Activated T-helper 1 cell treated with anti-CD3 and anti-CD28 coated beads, Interleukin-12 subunit alpha, Interleukin-12 subunit beta, Interleukin-2, Interleukin-4 antibody, amounts not matched to agents 30 ng/mL and 10 ng/mL and 1 ng/mL, durations not matched to agents 14 hours and 24 hours and 36 hours (primary cell): ENCODE results near the gene UBE2O. TPM values are rescaled to one million over a fixed set of nuclear protein-coding genes. Genes with fewer than 3 reads are reported as not detected.
A peak's percentile ranks its signal among the peaks of the same experiment; 100 is the strongest.

ENCODE experiments used
- DNase-seq: peaks from one replicate; pipeline ENCODE4 v3.0.0; 2021; ENCODE audit warnings: low spot score
- H3K27ac Mint-ChIP-seq: one replicate; pipeline ENCODE4 v1.8.0; 2021; ENCODE audit warnings: mild to moderate bottlenecking, mixed read lengths
- H3K27me3 Mint-ChIP-seq: one replicate; pipeline ENCODE4 v1.8.0; 2022; ENCODE audit warnings: mild to moderate bottlenecking, moderate library complexity, mixed read lengths; ENCODE audit not compliant: insufficient read depth
- H3K36me3 Mint-ChIP-seq: one replicate; pipeline ENCODE4 v1.8.0; 2021; ENCODE audit warnings: low read depth, mixed read lengths
- H3K4me1 Mint-ChIP-seq: one replicate; pipeline ENCODE4 v1.8.0; 2021; ENCODE audit warnings: low read depth, mixed read lengths
- H3K4me3 Mint-ChIP-seq: one replicate; pipeline ENCODE4 v1.8.0; 2021; ENCODE audit warnings: mild to moderate bottlenecking, moderate library complexity, mixed read lengths
- H3K9me3 Mint-ChIP-seq: one replicate; pipeline ENCODE4 v1.8.0; 2021; ENCODE audit warnings: mixed read lengths
- intact Hi-C: fragments of 100-400 bp; cut with micrococcal nuclease; formaldehyde crosslinking; loops from one replicate; pipeline ENCODE4 v1.15.1; 2024
- total RNA-seq: library from RNA; stranded (reverse); gene quantifications from 2 replicates; pipeline ENCODE4 v1.2.3, GENCODE V29; 2022

UBE2O gene
- 44.9 and 45.1 TPM in 2 replicates for total RNA-seq

DNA sequence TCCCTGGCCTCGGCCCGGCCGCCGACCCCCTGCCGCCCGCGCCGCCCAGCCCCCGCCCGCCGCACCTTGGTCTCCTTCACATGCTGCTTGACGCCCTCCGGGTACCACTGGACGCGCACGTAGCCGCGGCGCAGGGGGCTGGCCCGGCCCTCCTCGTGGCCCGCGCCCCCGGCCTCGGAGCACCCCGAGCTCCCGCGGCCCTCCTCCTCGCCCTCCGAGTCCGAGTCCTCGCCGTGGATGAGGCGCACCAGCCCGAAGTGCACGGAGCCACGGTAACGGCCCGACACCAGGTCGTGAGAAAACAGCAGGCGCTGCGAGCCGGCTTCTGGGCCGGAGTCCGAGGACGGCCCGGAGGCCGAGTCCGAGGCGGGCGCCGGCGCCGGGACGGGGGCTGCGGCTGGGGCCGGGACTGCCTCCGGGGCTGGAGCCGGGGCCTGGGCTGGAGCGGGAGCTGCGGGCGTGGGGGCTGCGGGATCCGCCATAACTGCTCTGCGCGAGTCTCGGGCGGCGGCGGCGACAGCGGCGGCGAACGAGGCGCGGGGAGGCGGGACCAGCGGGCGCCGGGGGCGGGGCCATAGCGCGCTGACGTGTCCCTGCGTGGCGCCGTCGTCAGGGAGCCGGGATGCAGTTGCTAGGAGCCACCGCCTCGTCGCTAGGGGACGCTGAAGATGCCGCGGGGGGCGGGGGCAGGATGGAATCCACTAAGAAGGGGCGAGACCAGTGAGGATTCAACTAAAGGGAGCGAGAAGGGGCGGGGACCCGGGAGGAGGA, at the start of gene UBE2O:
Gene UBE2O (minus strand): TSS at position 493 of the 771 bp plus-strand sequence. CDS start 11 bp downstream, at position 482.
- no peaks in the 10 kb centered on the region for H3K36me3 Mint-ChIP-seq
- H3K4me3 Mint-ChIP-seq = peak within 1 kb of the TSS; percentile 91
- H3K9me3 Mint-ChIP-seq = no peaks in the 10 kb centered on the region
- H3K27me3 Mint-ChIP-seq = peaks cover 10% of the 10 kb centered on the region
- DNase-seq = peak; percentile 93
- peaks cover 42% of the 10 kb centered on the region for H3K4me1 Mint-ChIP-seq
- peak within 1 kb of the TSS; percentile 87 for H3K27ac Mint-ChIP-seq
- intact Hi-C loops = loop anchor here (1.0 to 5.0 kb wide), 6 partner anchors 40 to 284 kb away; partner anchors contain the start of genes MFSD11, RHBDF2, SPHK1 and SRSF2

- intact Hi-C loops = loop anchor here (1.0 to 10.0 kb wide), 7 partner anchors 9 to 237 kb away; partner anchors contain the start of genes PRPSAP1, UBALD2 and UBE2O
- H3K9me3 Mint-ChIP-seq = no peaks in the 10 kb centered on the region
- DNase-seq = no peak
- H3K4me1 Mint-ChIP-seq = peaks cover 61% of the 10 kb centered on the region
- no peaks in the 10 kb centered on the region for H3K27me3 Mint-ChIP-seq
- peaks cover 7% of the 10 kb centered on the region for H3K36me3 Mint-ChIP-seq
- H3K4me3 Mint-ChIP-seq = peak overlapping the region; percentile 79
- peak overlapping the region; percentile 89 for H3K27ac Mint-ChIP-seq
Measured at GRCh38 chr17:76501827-76502307, 48.9 kb upstream of the UBE2O start.

DNA sequence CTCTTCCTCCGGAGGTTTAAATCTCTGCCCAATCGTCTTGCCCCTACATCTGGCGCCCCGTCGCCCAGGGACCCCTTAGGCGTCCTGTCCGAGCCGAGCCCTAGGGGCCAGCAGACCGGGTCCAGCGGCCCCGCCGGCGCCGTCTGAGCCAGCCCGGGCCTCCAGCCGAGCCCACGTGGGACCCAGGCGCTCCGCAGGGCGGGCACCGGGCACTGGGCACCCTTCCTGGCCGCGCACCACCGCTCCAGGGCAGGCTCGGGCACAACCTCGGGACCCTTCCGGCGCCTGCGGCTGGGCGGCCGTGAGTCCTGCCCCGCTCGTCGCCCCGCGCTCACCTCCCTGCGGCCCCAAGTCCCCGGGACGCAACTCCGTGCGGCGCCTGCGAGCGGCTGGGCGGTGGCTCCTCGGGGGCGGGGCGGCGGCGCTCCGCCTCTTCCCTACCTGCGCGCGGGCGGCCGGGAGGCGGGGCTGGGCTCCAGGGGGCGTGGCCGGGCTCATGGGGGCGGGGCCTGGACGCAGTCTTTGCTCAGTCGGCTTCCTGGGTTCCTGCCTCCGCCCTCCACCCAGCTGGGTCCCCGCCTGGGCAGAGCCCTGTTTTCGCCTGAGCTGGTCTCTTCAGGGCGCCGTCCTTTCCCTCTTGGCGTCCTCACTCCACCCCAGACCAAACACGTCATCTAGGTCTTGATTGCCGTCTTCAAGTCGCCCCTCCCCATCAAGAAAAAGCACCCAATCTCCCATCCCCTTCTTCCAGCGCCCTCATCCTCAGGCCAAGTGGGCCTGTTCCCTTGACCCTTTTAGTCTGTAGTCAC, 48.3 kb upstream of the UBE2O start, which contains the start of gene RHBDF2:
Gene RHBDF2 (minus strand): TSS at position 406 of the 809 bp plus-strand sequence. CDS start 19,899 bp downstream, outside the sequence.
- Mint-ChIP-seq H3K9me3 (no peaks in the 10 kb centered on the region), H3K27me3 (no peaks in the 10 kb centered on the region), H3K4me1 (peaks cover 58% of the 10 kb centered on the region), H3K4me3 (peak within 1 kb of the TSS; percentile 92), H3K27ac (peak within 1 kb of the TSS; percentile 89), H3K36me3 (peaks cover 7% of the 10 kb centered on the region)
- intact Hi-C loops = loop anchor here (1.0 to 10.0 kb wide), 7 partner anchors 8 to 236 kb away; partner anchors contain the start of genes PRPSAP1, UBALD2 and UBE2O
- DNase-seq = peak; percentile 95

DNA sequence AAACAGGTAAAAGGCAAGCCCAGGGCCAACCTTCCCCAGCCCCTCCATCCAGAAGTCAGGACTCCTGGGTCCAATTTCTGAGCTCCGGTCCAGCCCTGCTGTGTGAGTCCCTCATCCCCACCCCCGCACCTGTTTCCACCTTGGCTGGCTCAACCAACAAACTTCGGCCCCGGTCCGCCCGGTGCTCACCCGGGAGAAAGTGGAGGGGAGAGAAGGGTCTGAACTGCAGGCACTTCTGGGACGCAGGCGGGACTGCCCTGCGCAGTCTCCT, 47.7 kb upstream of the UBE2O start:
- Mint-ChIP-seq H3K27me3 (no peaks in the 10 kb centered on the region), H3K4me1 (peaks cover 62% of the 10 kb centered on the region), H3K36me3 (peaks cover 7% of the 10 kb centered on the region), H3K27ac (peak overlapping the region; percentile 67), H3K9me3 (no peaks in the 10 kb centered on the region), H3K4me3 (peak overlapping the region; percentile 92)
- DNase-seq = no peak
- intact Hi-C loops = loop anchor here (1.0 to 10.0 kb wide), 7 partner anchors 7 to 236 kb away; partner anchors contain the start of genes PRPSAP1, UBALD2 and UBE2O

DNA sequence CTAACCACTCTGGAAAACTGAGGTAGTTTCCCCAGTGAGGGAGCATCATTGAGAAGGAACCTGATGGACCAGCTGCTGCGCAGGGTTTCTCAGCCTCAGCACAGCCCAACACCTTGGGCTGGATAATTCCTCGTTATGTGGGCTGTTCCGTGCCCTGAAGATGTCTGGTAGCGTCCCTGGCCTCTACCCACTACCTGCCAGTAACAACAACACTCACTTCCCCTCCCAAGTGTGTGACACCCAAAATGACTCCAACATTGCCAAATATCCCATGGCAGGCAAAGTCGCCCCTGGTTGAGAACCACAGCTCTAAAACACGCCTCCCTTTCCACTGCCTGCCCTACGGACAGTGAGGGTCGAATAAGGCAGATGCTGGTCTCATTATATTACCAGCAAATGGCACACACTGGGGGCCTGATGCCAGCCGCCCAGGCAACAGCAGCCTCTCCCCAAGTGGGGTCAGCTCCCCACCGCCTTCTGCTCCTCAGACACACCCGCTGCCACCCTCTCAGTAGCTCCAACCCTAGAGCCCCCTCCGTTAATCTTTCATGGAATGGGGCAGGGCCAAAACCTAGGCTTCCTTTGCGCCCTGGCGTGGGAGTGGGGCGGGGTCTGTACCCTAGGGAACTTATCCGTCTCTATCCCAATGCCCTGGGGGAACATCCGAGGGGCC, 47.3 kb upstream of the UBE2O start:
- Mint-ChIP-seq H3K9me3 (no peaks in the 10 kb centered on the region), H3K4me1 (peaks cover 62% of the 10 kb centered on the region), H3K27ac (peak overlapping the region; percentile 68), H3K27me3 (no peaks in the 10 kb centered on the region), H3K36me3 (peaks cover 7% of the 10 kb centered on the region), H3K4me3 (peak overlapping the region; percentile 92)
- intact Hi-C loops = loop anchor here (10.0 kb wide), 2 partner anchors 145 to 235 kb away; partner anchors contain the start of genes PRPSAP1 and UBALD2
- DNase-seq = no peak

DNA sequence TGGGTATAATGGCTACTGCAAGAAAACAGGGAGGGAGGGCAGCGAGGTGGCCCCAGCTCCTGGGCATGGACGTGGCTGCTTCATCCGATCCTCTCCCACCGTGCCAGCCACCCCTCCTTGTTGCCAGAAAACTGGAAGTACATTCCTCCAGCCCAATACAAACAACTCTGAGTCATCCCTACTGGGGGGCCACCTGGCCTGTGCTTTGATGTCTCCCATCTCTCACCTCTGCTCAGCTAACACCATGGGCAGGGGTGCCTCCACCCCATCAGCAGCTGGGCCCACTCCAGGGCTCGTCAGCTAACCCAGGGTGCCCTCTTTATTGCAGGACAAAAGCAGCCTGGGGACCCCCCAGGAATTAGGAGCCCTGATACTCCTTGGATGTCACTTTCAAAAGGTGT, 46.3 kb upstream of the UBE2O start:
- no peak for DNase-seq
- Mint-ChIP-seq H3K4me3 (peak overlapping the region; percentile 71), H3K27me3 (no peaks in the 10 kb centered on the region), H3K36me3 (peaks cover 7% of the 10 kb centered on the region), H3K9me3 (no peaks in the 10 kb centered on the region), H3K4me1 (peaks cover 62% of the 10 kb centered on the region), H3K27ac (peak overlapping the region; percentile 63)
- intact Hi-C loops = no loop called here

GRCh38 chr17:76498876-76499251, 45.9 kb upstream of the UBE2O start:
- DNase-seq = no peak
- Mint-ChIP-seq H3K27me3 (no peaks in the 10 kb centered on the region), H3K9me3 (no peaks in the 10 kb centered on the region), H3K4me1 (peaks cover 64% of the 10 kb centered on the region), H3K27ac (no peak overlapping the region), H3K36me3 (peaks cover 7% of the 10 kb centered on the region), H3K4me3 (peak overlapping the region; percentile 71)
- intact Hi-C loops = no loop called here

GRCh38 chr17:76497979-76498875, 45.3 kb upstream of the UBE2O start:
- no peak for DNase-seq
- Mint-ChIP-seq H3K27me3 (no peaks in the 10 kb centered on the region), H3K27ac (no peak overlapping the region), H3K4me1 (peaks cover 70% of the 10 kb centered on the region), H3K36me3 (peaks cover 7% of the 10 kb centered on the region), H3K9me3 (no peaks in the 10 kb centered on the region), H3K4me3 (peak overlapping the region; percentile 71)
- intact Hi-C loops = no loop called here

GRCh38 chr17:76497699-76497978, 44.7 kb upstream of the UBE2O start:
- Mint-ChIP-seq H3K27me3 (no peaks in the 10 kb centered on the region), H3K4me1 (peaks cover 71% of the 10 kb centered on the region), H3K27ac (no peak overlapping the region), H3K9me3 (no peaks in the 10 kb centered on the region), H3K36me3 (peaks cover 9% of the 10 kb centered on the region), H3K4me3 (peak overlapping the region; percentile 11)
- intact Hi-C loops = no loop called here
- DNase-seq = no peak

GRCh38 chr17:76496464-76496863, 43.5 kb upstream of the UBE2O start:
- intact Hi-C loops = no loop called here
- Mint-ChIP-seq H3K4me3 (peak overlapping the region; percentile 22), H3K9me3 (no peaks in the 10 kb centered on the region), H3K36me3 (peaks cover 9% of the 10 kb centered on the region), H3K4me1 (peaks cover 71% of the 10 kb centered on the region), H3K27ac (no peak overlapping the region), H3K27me3 (no peaks in the 10 kb centered on the region)
- DNase-seq = no peak

- H3K27me3 Mint-ChIP-seq = no peaks in the 10 kb centered on the region
- intact Hi-C loops = no loop called here
Measured at GRCh38 chr17:76495663-76496400, 42.9 kb upstream of the UBE2O start.

More at GRCh38 chr17:76495663-76496400, 42.9 kb upstream of the UBE2O start:
- H3K4me3 Mint-ChIP-seq = no peak overlapping the region
- H3K36me3 Mint-ChIP-seq = peaks cover 9% of the 10 kb centered on the region
- DNase-seq = no peak
- H3K4me1 Mint-ChIP-seq = peaks cover 75% of the 10 kb centered on the region
- H3K9me3 Mint-ChIP-seq = no peaks in the 10 kb centered on the region
- no peak overlapping the region for H3K27ac Mint-ChIP-seq
